ENCODE results near the gene INSM1. TPM values are rescaled to one million over a fixed set of nuclear protein-coding genes. Genes with fewer than 3 reads are reported as not detected.

Gene INSM1
- total RNA-seq, 1 donor from 2014 or later = not detected

- H3K27me3 Mint-ChIP-seq (ENCODE audit: low read depth) = peaks cover 47% of the 10 kb centered on the region
- no peaks in the 10 kb centered on the region for H3K4me1 Mint-ChIP-seq
- H3K9me3 Mint-ChIP-seq = peaks cover 7% of the 10 kb centered on the region
- DNase-seq (ENCODE audit: low spot score in 2 of 2, unreplicated experiment in 2 of 2) = no peak
- no peak overlapping the region for H3K4me3 Mint-ChIP-seq
- H3K36me3 Mint-ChIP-seq = no peaks in the 10 kb centered on the region
- H3K27ac Mint-ChIP-seq = no peak overlapping the region
- no peak for TF ChIP-seq CTCF (IDR thresholded peaks at IDR 0.05; ENCODE audit: unreplicated experiment)
Measured at GRCh38 chr20:20338133-20338730, 29.7 kb upstream of the INSM1 start.

GRCh38 chr20:20340443-20340842 lies 27.5 kb upstream of the INSM1 start:
- Mint-ChIP-seq H3K27ac (no peak overlapping the region), H3K9me3 (peaks cover 7% of the 10 kb centered on the region), H3K27me3 (ENCODE audit: low read depth) (peaks cover 38% of the 10 kb centered on the region), H3K4me3 (no peak overlapping the region), H3K4me1 (no peaks in the 10 kb centered on the region), H3K36me3 (no peaks in the 10 kb centered on the region)
- no peak for DNase-seq (ENCODE audit: low spot score in 2 of 2, unreplicated experiment in 2 of 2)
- TF ChIP-seq CTCF (IDR thresholded peaks at IDR 0.05; ENCODE audit: unreplicated experiment) = no peak

GRCh38 chr20:20341371-20341770 lies 26.5 kb upstream of the INSM1 start:
- Mint-ChIP-seq H3K36me3 (no peaks in the 10 kb centered on the region), H3K27me3 (ENCODE audit: low read depth) (peaks cover 36% of the 10 kb centered on the region), H3K4me3 (no peak overlapping the region), H3K9me3 (peaks cover 7% of the 10 kb centered on the region), H3K27ac (no peak overlapping the region), H3K4me1 (no peaks in the 10 kb centered on the region)
- no peak for TF ChIP-seq CTCF (IDR thresholded peaks at IDR 0.05; ENCODE audit: unreplicated experiment)
- DNase-seq (ENCODE audit: low spot score in 2 of 2, unreplicated experiment in 2 of 2) = no peak

- peaks cover 4% of the 10 kb centered on the region for H3K9me3 Mint-ChIP-seq
- H3K4me3 Mint-ChIP-seq = no peak overlapping the region
- no peak for DNase-seq (ENCODE audit: low spot score in 2 of 2, unreplicated experiment in 2 of 2)
- TF ChIP-seq CTCF (IDR thresholded peaks at IDR 0.05; ENCODE audit: unreplicated experiment) = no peak
- no peak overlapping the region for H3K27ac Mint-ChIP-seq
- no peaks in the 10 kb centered on the region for H3K36me3 Mint-ChIP-seq
- H3K27me3 Mint-ChIP-seq (ENCODE audit: low read depth) = peaks cover 36% of the 10 kb centered on the region
- H3K4me1 Mint-ChIP-seq = no peaks in the 10 kb centered on the region
Measured at GRCh38 chr20:20342066-20342465, 25.8 kb upstream of the INSM1 start.

- Mint-ChIP-seq H3K27me3 (ENCODE audit: low read depth) (peaks cover 46% of the 10 kb centered on the region), H3K4me1 (no peaks in the 10 kb centered on the region), H3K27ac (no peak overlapping the region), H3K36me3 (no peaks in the 10 kb centered on the region), H3K9me3 (peaks cover 4% of the 10 kb centered on the region), H3K4me3 (no peak overlapping the region)
- DNase-seq (ENCODE audit: low spot score in 2 of 2, unreplicated experiment in 2 of 2) = no peak
- TF ChIP-seq CTCF (IDR thresholded peaks at IDR 0.05; ENCODE audit: unreplicated experiment) = no peak
Measured at GRCh38 chr20:20343932-20344331, 24.0 kb upstream of the INSM1 start.

- DNase-seq (ENCODE audit: low spot score in 2 of 2, unreplicated experiment in 2 of 2) = no peak
- Mint-ChIP-seq H3K27ac (no peak overlapping the region), H3K36me3 (no peaks in the 10 kb centered on the region), H3K4me3 (no peak overlapping the region), H3K9me3 (peaks cover 4% of the 10 kb centered on the region), H3K4me1 (no peaks in the 10 kb centered on the region), H3K27me3 (ENCODE audit: low read depth) (peaks cover 50% of the 10 kb centered on the region)
- TF ChIP-seq CTCF (IDR thresholded peaks at IDR 0.05; ENCODE audit: unreplicated experiment) = no peak
Measured at GRCh38 chr20:20344476-20344875, 23.4 kb upstream of the INSM1 start.

All from mesothelial cell of epicardium (in vitro differentiated cells).